Neutrophil (primary cell): ENCODE results near the gene GCN1.

Experiments
- H3K27ac ChIP-seq: fragments of 200-600 bp; sonication (generic); 2 replicates; pipeline ENCODE4 v1.5.1; 2016; ENCODE audit warnings: mild to moderate bottlenecking, moderate library complexity
- H3K27me3 ChIP-seq: fragments of 200-600 bp; sonication (generic); 2 replicates; pipeline ENCODE4 v1.6.0; 2016; ENCODE audit warnings: mild to moderate bottlenecking
- H3K36me3 ChIP-seq: fragments of 200-600 bp; sonication (generic); 2 replicates; pipeline ENCODE4 v1.5.1; 2017
- H3K4me1 ChIP-seq, 2 experiments: fragments of 200-600 bp in 1 of 2; sonication (generic) in 1 of 2; 1 replicate in 1 of 2; 2 replicates in 1 of 2; pipeline versions ENCODE4 v1.5.1 to v1.6.1; 2013 to 2016; ENCODE audit warnings: low read depth in 1 of 2, low read length in 1 of 2, mild to moderate bottlenecking in 1 of 2, moderate library complexity in 1 of 2; ENCODE audit not compliant: control insufficient read depth in 1 of 2, insufficient read depth in 1 of 2
- H3K4me3 ChIP-seq, 2 experiments: fragments of 200-600 bp in 1 of 2; sonication (generic) in 1 of 2; 1 replicate in 1 of 2; 2 replicates in 1 of 2; pipeline ENCODE4 v1.5.1; 2013 to 2016; ENCODE audit warnings: low read depth in 1 of 2, low read length in 1 of 2, mild to moderate bottlenecking in 1 of 2, moderate library complexity in 1 of 2
- H3K9me3 ChIP-seq: fragments of 200-600 bp; sonication (generic); 2 replicates; pipeline ENCODE4 v1.5.1; 2016
- TF ChIP-seq, protein P1 (sequence below): fragments of 200-600 bp; sonication (generic); IDR thresholded peaks from 2 replicates; pipeline ENCODE4 v1.5.1; 2016; ENCODE audit warnings: antibody characterized with exemption

The GCN1 gene

DNA sequence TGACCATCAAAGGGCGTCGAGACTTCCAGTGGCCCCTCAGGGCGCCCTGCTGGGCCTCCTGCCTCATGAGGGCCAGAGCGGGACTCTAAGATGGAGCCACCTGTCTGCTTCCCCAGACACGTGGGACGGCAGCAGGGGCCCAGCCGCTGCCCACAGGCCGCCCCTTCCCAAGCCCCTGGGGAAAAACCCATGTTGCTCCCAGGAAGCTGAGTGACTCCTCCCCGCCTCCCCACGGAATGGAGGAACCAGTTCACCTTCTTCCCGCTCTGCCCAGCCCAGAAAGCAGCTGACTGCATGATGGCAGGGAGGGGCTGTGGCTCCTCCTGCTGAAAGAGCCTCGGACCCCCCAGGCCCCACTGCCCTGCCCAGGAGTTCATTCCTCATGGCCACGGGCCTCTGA, 92.9 kb downstream of the GCN1 start:
- no peaks in the 10 kb centered on the region for H3K9me3 ChIP-seq
- H3K36me3 ChIP-seq, result peaks cover 92% of the 10 kb centered on the region
- TF ChIP-seq, protein P1, sequence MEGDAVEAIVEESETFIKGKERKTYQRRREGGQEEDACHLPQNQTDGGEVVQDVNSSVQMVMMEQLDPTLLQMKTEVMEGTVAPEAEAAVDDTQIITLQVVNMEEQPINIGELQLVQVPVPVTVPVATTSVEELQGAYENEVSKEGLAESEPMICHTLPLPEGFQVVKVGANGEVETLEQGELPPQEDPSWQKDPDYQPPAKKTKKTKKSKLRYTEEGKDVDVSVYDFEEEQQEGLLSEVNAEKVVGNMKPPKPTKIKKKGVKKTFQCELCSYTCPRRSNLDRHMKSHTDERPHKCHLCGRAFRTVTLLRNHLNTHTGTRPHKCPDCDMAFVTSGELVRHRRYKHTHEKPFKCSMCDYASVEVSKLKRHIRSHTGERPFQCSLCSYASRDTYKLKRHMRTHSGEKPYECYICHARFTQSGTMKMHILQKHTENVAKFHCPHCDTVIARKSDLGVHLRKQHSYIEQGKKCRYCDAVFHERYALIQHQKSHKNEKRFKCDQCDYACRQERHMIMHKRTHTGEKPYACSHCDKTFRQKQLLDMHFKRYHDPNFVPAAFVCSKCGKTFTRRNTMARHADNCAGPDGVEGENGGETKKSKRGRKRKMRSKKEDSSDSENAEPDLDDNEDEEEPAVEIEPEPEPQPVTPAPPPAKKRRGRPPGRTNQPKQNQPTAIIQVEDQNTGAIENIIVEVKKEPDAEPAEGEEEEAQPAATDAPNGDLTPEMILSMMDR, result no peak
- H3K4me3 ChIP-seq, result no peak overlapping the region
- no peak overlapping the region for H3K27ac ChIP-seq
- H3K27me3 ChIP-seq, result no peaks in the 10 kb centered on the region
- peaks cover 8% of the 10 kb centered on the region in 2 experiments for H3K4me1 ChIP-seq

DNA sequence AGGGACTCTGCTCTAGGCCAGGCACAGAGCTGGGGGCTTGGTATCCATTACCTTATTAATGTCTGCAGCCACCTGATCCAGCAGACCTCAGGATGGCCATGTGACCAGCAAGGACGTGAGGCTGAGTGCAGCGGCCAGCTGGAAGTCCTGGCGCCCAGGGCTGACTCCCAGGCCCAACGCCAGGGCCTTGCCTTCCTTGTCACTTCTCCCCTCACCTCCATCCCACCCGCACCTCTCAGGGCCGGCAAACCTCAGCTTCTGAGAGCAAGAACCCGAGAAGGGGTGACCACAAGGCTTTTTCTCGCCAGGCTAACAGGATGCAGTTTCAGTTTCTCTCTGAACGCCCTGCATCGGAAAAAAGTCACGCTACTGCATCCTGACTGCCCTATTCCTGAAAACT, 93.3 kb downstream of the GCN1 start:
- Histone ChIP-seq H3K9me3 (no peaks in the 10 kb centered on the region), H3K4me1 (peaks cover 8% of the 10 kb centered on the region in 2 experiments), H3K27ac (no peak overlapping the region), H3K4me3 (no peak overlapping the region), H3K27me3 (no peaks in the 10 kb centered on the region), H3K36me3 (peaks cover 94% of the 10 kb centered on the region)
- TF ChIP-seq, protein P1, result no peak

DNA sequence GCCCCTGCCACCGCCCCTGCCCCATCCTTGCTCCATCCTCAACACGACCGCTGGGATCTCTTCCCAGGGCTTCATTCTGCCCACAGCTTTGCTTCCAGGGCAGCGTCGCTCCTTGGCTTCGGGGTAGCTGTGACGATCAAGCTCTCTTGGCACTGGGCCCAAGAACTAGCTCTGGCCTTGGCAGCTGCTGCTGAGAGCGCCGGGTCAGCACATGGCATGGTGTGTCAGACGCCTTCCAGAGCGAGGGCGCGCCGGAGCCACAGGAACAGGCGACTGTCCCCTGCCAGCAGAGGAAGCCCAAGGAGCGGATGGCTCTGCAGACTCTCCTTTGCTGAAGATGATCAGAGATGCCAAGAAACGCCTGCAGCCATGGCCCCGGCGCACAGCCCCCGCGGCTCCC, 93.9 kb downstream of the GCN1 start:
- TF ChIP-seq, protein P1, result no peak
- Histone ChIP-seq H3K36me3 (peaks cover 100% of the 10 kb centered on the region), H3K27ac (no peak overlapping the region), H3K4me3 (no peak overlapping the region), H3K27me3 (no peaks in the 10 kb centered on the region), H3K9me3 (no peaks in the 10 kb centered on the region), H3K4me1 (peaks cover 8% of the 10 kb centered on the region in 2 experiments)

DNA sequence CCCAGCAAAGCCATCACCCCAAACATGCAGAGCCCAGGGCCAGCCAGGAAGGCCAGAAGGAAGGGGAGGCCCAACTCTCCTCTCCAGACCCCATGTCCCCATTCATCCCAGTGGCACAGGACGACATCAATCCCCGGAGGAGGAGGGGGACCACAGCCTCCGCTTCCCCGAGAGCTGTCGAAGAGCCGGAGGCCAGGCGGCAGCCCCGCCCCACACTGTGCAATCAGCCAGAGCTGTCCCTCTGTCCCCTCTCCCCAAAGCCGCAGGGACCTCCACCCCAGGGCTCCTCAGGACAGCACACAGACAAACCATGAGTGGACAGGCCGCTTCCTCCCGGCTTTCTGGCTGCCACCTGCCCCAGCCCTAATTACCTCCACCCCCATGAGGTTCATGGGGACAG, 94.8 kb downstream of the GCN1 start:
- peaks cover 100% of the 10 kb centered on the region for H3K36me3 ChIP-seq
- H3K27ac ChIP-seq, result no peak overlapping the region
- TF ChIP-seq, protein P1, result no peak
- peaks cover 8% of the 10 kb centered on the region in 2 experiments for H3K4me1 ChIP-seq
- no peak overlapping the region for H3K4me3 ChIP-seq
- no peaks in the 10 kb centered on the region for H3K9me3 ChIP-seq
- no peaks in the 10 kb centered on the region for H3K27me3 ChIP-seq

DNA sequence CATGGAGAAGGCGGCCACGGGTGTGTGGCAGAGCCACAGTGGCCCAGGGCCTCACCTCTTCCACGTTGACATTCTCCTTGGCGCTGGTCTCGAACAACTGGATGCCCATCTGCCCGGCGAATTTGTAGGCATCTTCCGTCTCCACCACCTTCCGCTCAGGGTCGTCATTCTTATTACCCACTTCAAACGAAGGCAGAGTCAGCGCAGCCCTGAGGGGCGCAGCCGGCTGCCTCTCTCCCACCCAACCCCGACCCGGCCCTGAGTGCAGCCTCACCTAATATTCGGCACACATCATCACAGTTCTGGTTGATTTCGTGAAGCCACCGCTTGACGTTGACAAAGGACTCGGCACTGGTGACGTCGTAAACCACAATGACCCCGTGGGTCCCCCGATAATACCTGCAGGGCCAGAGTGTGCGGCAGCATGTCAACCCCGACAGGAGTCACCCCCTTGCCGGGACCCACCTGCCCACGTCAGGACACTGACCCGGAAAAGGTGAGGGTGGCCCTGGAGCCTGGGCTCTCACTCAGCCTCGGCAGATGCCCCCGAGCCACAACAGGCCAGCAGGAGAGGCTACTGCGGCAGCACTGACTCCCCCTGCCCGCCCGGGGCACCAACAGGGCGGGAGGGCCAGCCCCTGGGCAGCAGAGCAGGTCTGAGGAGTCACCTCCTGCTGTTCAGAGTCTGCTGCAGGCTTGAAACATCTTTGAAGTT, 95.6 kb downstream of the GCN1 start:
- H3K4me1 ChIP-seq, result peaks cover 8% of the 10 kb centered on the region in 2 experiments
- H3K27ac ChIP-seq, result no peak overlapping the region
- peaks cover 100% of the 10 kb centered on the region for H3K36me3 ChIP-seq
- no peak overlapping the region for H3K4me3 ChIP-seq
- TF ChIP-seq, protein P1, result no peak
- H3K9me3 ChIP-seq, result no peaks in the 10 kb centered on the region
- H3K27me3 ChIP-seq, result no peaks in the 10 kb centered on the region
